SJCRH30 (cell line): Measurements from ENCODE around the gene AGT. TPM values are rescaled to one million over a fixed set of nuclear protein-coding genes. Genes with fewer than 3 reads are reported as not detected.

ENCODE experiments used
- DNase-seq, 2 experiments: peaks; one replicate each; pipeline ENCODE4 v3.0.0-alpha.2; 2015 to 2020
- H3K27ac ChIP-seq: fragments of 250-450 bp; sonication (Bioruptor Pico); 2 replicates; pipeline ENCODE4 v1.5.1; 2020; ENCODE audit warnings: mild to moderate bottlenecking, moderate library complexity
- H3K27me3 ChIP-seq: fragments of 250-450 bp; sonication (Bioruptor Pico); 2 replicates; pipeline ENCODE4 v1.5.1; 2020; ENCODE audit warnings: mild to moderate bottlenecking, moderate library complexity
- H3K36me3 ChIP-seq: fragments of 250-450 bp; sonication (Bioruptor Pico); 2 replicates; pipeline ENCODE4 v1.5.1; 2020; ENCODE audit warnings: mild to moderate bottlenecking, moderate library complexity
- H3K4me1 ChIP-seq: fragments of 250-450 bp; sonication (Bioruptor Pico); 2 replicates; pipeline ENCODE4 v1.5.1; 2020; ENCODE audit warnings: mild to moderate bottlenecking, moderate library complexity
- H3K4me3 ChIP-seq: fragments of 250-450 bp; sonication (Bioruptor Pico); 2 replicates; pipeline ENCODE4 v1.5.1; 2020; ENCODE audit warnings: mild to moderate bottlenecking, moderate library complexity
- H3K9me3 ChIP-seq: fragments of 250-450 bp; sonication (Bioruptor Pico); replicated peaks from 2 replicates; pipeline ENCODE4 v1.5.1; 2020; ENCODE audit warnings: mild to moderate bottlenecking, moderate library complexity
- total RNA-seq: library from RNA; depleted of rRNA; stranded (reverse); fragments of >200 nt; shearing (Covaris generic); gene quantifications from 2 replicates; pipeline ENCODE4 v1.2.3, GENCODE V29; 2014; rRNA removed

AGT gene
- 1.6 and 1.8 TPM in 2 replicates for total RNA-seq

- peak within 1 kb of the TSS; percentile 26 for H3K4me3 ChIP-seq
- H3K36me3 ChIP-seq, result no peaks in the 10 kb centered on the region
- no peaks in the 10 kb centered on the region for H3K27me3 ChIP-seq
- no peak within 1 kb of the TSS for H3K27ac ChIP-seq
- H3K9me3 ChIP-seq, result no peaks in the 10 kb centered on the region
- peaks cover 8% of the 10 kb centered on the region; the same call in 1 of the 2 replicates for H3K4me1 ChIP-seq
- DNase-seq, result peak; percentile 65 to 74
Measured at GRCh38 chr1:230713915-230714764, at the start of gene AGT. AGT (minus strand) TSS chr1:230714122; CDS start chr1:230710823, 3,299 bp downstream.

- H3K4me1 ChIP-seq, result peaks cover 6% of the 10 kb centered on the region
- H3K27ac ChIP-seq, result no peak overlapping the region
- H3K36me3 ChIP-seq, result no peaks in the 10 kb centered on the region
- no peak for DNase-seq
- H3K27me3 ChIP-seq, result no peaks in the 10 kb centered on the region
- no peaks in the 10 kb centered on the region for H3K9me3 ChIP-seq
- H3K4me3 ChIP-seq, result no peak overlapping the region
Measured at GRCh38 chr1:230761443-230762167, 47.7 kb upstream of the AGT start.

- no peak for DNase-seq
- Histone ChIP-seq H3K36me3 (no peaks in the 10 kb centered on the region), H3K4me3 (no peak overlapping the region), H3K27ac (no peak overlapping the region), H3K4me1 (peaks cover 6% of the 10 kb centered on the region), H3K27me3 (no peaks in the 10 kb centered on the region), H3K9me3 (no peaks in the 10 kb centered on the region)
Measured at GRCh38 chr1:230760360-230760827, 46.5 kb upstream of the AGT start.

- no peak for DNase-seq
- Histone ChIP-seq H3K27me3 (no peaks in the 10 kb centered on the region), H3K9me3 (no peaks in the 10 kb centered on the region), H3K27ac (no peak overlapping the region), H3K4me3 (no peak overlapping the region), H3K4me1 (peaks cover 6% of the 10 kb centered on the region), H3K36me3 (no peaks in the 10 kb centered on the region)
Measured at GRCh38 chr1:230759369-230760065, 45.6 kb upstream of the AGT start.

GRCh38 chr1:230758709-230759368 is 44.9 kb upstream of the AGT start:
- no peaks in the 10 kb centered on the region for H3K36me3 ChIP-seq
- H3K4me1 ChIP-seq, result peaks cover 6% of the 10 kb centered on the region
- no peaks in the 10 kb centered on the region for H3K9me3 ChIP-seq
- no peak overlapping the region for H3K27ac ChIP-seq
- DNase-seq, result peak; percentile 58 to 75
- no peaks in the 10 kb centered on the region for H3K27me3 ChIP-seq
- no peak overlapping the region for H3K4me3 ChIP-seq

GRCh38 chr1:230757856-230758708 is 44.2 kb upstream of the AGT start:
- Histone ChIP-seq H3K4me1 (peaks cover 11% of the 10 kb centered on the region), H3K27me3 (no peaks in the 10 kb centered on the region), H3K4me3 (no peak overlapping the region), H3K36me3 (no peaks in the 10 kb centered on the region), H3K27ac (no peak overlapping the region), H3K9me3 (no peaks in the 10 kb centered on the region)
- no peak for DNase-seq

GRCh38 chr1:230754796-230755195 is 40.9 kb upstream of the AGT start:
- no peaks in the 10 kb centered on the region for H3K36me3 ChIP-seq
- DNase-seq, result peak; percentile 23 to 33
- peaks cover 21% of the 10 kb centered on the region for H3K4me1 ChIP-seq
- H3K9me3 ChIP-seq, result no peaks in the 10 kb centered on the region
- H3K27me3 ChIP-seq, result no peaks in the 10 kb centered on the region
- no peak overlapping the region for H3K4me3 ChIP-seq
- H3K27ac ChIP-seq, result no peak overlapping the region

GRCh38 chr1:230753586-230754251 is 39.8 kb upstream of the AGT start:
- no peaks in the 10 kb centered on the region for H3K27me3 ChIP-seq
- no peaks in the 10 kb centered on the region for H3K36me3 ChIP-seq
- peak overlapping the region; percentile 43 for H3K4me3 ChIP-seq
- H3K4me1 ChIP-seq, result peaks cover 20% of the 10 kb centered on the region
- H3K27ac ChIP-seq, result peak overlapping the region; percentile 73
- DNase-seq, result peak; percentile 85 to 88
- H3K9me3 ChIP-seq, result no peaks in the 10 kb centered on the region

GRCh38 chr1:230753191-230753585 is 39.3 kb upstream of the AGT start:
- peaks cover 20% of the 10 kb centered on the region for H3K4me1 ChIP-seq

GRCh38 chr1:230752407-230752806 is 38.5 kb upstream of the AGT start:
- peak; percentile 69 to 72 for DNase-seq
- H3K27ac ChIP-seq, result peak overlapping the region; percentile 73
- H3K9me3 ChIP-seq, result no peaks in the 10 kb centered on the region
- H3K36me3 ChIP-seq, result no peaks in the 10 kb centered on the region
- H3K4me3 ChIP-seq, result peak overlapping the region; percentile 39
- H3K27me3 ChIP-seq, result no peaks in the 10 kb centered on the region
- peaks cover 20% of the 10 kb centered on the region for H3K4me1 ChIP-seq

More at GRCh38 chr1:230753191-230753585, 39.3 kb upstream of the AGT start:
- peak overlapping the region; percentile 43 for H3K4me3 ChIP-seq
- no peak for DNase-seq
- H3K36me3 ChIP-seq, result no peaks in the 10 kb centered on the region
- H3K9me3 ChIP-seq, result no peaks in the 10 kb centered on the region
- peak overlapping the region; percentile 73 for H3K27ac ChIP-seq
- H3K27me3 ChIP-seq, result no peaks in the 10 kb centered on the region

- Histone ChIP-seq H3K27ac (no peak overlapping the region), H3K9me3 (no peaks in the 10 kb centered on the region), H3K4me3 (no peak overlapping the region), H3K36me3 (no peaks in the 10 kb centered on the region), H3K4me1 (peaks cover 20% of the 10 kb centered on the region), H3K27me3 (no peaks in the 10 kb centered on the region)
- DNase-seq, result no peak
Measured at GRCh38 chr1:230750986-230751625, 37.2 kb upstream of the AGT start.

- Histone ChIP-seq H3K36me3 (no peaks in the 10 kb centered on the region), H3K27me3 (no peaks in the 10 kb centered on the region), H3K9me3 (no peaks in the 10 kb centered on the region), H3K4me3 (no peak overlapping the region), H3K27ac (no peak overlapping the region), H3K4me1 (peaks cover 20% of the 10 kb centered on the region)
- no peak for DNase-seq
Measured at GRCh38 chr1:230750576-230750975, 36.7 kb upstream of the AGT start.

GRCh38 chr1:230749635-230750034 is 35.7 kb upstream of the AGT start:
- Histone ChIP-seq H3K36me3 (no peaks in the 10 kb centered on the region), H3K4me1 (peaks cover 20% of the 10 kb centered on the region), H3K27ac (no peak overlapping the region), H3K9me3 (no peaks in the 10 kb centered on the region), H3K4me3 (no peak overlapping the region), H3K27me3 (no peaks in the 10 kb centered on the region)
- no peak for DNase-seq
